ENCODE data around the gene CEP20.

CEP20 gene

GRCh38 chr16:15827709-15828343 lies 60.6 kb downstream of the CEP20 start:
- no peak for DNase-seq

- DNase-seq, result no peak
These were observed 61.1 kb downstream of the CEP20 start for GRCh38 chr16:15827299-15827698.

- DNase-seq, result no peak
These were observed 62.6 kb downstream of the CEP20 start for GRCh38 chr16:15825750-15826305.

GRCh38 chr16:15822957-15823356 lies 65.4 kb downstream of the CEP20 start:
- DNase-seq, result no peak

DNA sequence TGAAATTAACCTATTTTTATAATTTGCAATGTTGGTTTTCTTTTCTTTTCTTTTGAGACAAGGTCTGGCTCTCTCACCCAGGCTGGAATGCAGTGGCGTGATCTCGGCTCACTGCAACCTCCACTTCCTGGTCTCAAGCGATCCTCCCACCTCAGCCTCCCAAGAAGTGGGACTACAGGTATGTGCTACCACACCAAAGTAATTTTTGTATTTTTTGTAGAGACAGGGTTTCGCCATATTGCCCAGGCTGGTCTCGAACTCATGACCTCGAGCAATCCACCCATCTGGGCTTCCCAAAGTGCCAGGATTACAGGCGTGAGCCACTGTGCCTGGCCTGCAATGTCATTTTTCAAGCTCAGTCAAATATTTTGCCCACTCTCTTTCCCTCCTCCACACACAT lies 67.6 kb downstream of the CEP20 start:
- no peak for DNase-seq

GRCh38 chr16:15819046-15819445 lies 69.4 kb downstream of the CEP20 start:
- DNase-seq, result no peak

- DNase-seq, result no peak
These were observed 71.0 kb downstream of the CEP20 start for GRCh38 chr16:15817446-15817845.

GRCh38 chr16:15816228-15816627 lies 72.2 kb downstream of the CEP20 start:
- no peak for DNase-seq

All from activated CD8-positive, alpha-beta memory T cell treated with anti-CD3 and anti-CD28 coated beads, Interleukin-2, amount 50 U/mL, for 48 hours (primary cell).